Adrenal gland (tissue), 12 donors: Measurements from ENCODE around the gene PDXP. TPM values are rescaled to one million over a fixed set of nuclear protein-coding genes. Genes with fewer than 3 reads are reported as not detected.
"Not testable (repeated sequence)": the region's sequence is repeated elsewhere in the genome, so short reads cannot be mapped to it uniquely, and the experiment has no call there.

Experiments
- DNase-seq, 7 donors: peaks; one replicate each; pipeline ENCODE4 v3.0.0-alpha.2; 2019 to 2020
- H3K27ac ChIP-seq, 5 donors: fragments of 200-600 bp; sonication (generic) in 4 of 5; 1 replicate in 3 of 5; 2 replicates in 2 of 5; pipeline versions ENCODE4 v1.5.1 to v1.8.0; 2016 to 2020; ENCODE audit warnings: mild to moderate bottlenecking in 1 of 5
- H3K27me3 ChIP-seq: fragments of 200-600 bp; 2 replicates; pipeline ENCODE4 v1.8.0; 2021
- H3K36me3 ChIP-seq, 2 donors: fragments of 200-600 bp; replicated peaks in 1 of 2; 1 replicate in 1 of 2; 2 replicates in 1 of 2; pipeline versions ENCODE4 v1.5.1 to v1.8.0; 2018 to 2022
- H3K4me1 ChIP-seq, 2 donors: fragments of 200-600 bp; replicated peaks in 1 of 2; 1 replicate in 1 of 2; 2 replicates in 1 of 2; pipeline versions ENCODE4 v1.5.1 to v1.8.0; 2018 to 2021
- H3K4me3 ChIP-seq, 4 donors: fragments of 200-600 bp; sonication (generic) in 3 of 4; one replicate each; pipeline ENCODE4 v1.5.1; 2016 to 2018
- H3K9me3 ChIP-seq, 3 donors: fragments of 200-600 bp; sonication (generic) in 1 of 3; replicated peaks in 1 of 3; 1 replicate in 2 of 3; 2 replicates in 1 of 3; pipeline versions ENCODE4 v1.5.1 to v1.8.0; 2016 to 2021
- CTCF ChIP-seq, 6 experiments: fragments of 450-650 bp in 4 of 6; fragments of 200-600 bp in 2 of 6; sonication (generic) in 1 of 6; IDR thresholded peaks; 1 replicate in 5 of 6; 2 replicates in 1 of 6; pipeline versions ENCODE4 v1.5.1 to v1.8.0; 2016 to 2021; ENCODE audit warnings: antibody characterized with exemption in 6 of 6, mild to moderate bottlenecking in 2 of 6, moderate library complexity in 1 of 6
- POLR2A ChIP-seq, 2 donors: fragments of 450-650 bp; IDR thresholded peaks; one replicate each; pipeline ENCODE4 v1.6.1; 2017; ENCODE audit warnings: antibody characterized with exemption in 2 of 2, mild to moderate bottlenecking in 2 of 2, moderate library complexity in 1 of 2
- WGBS, 4 donors: extraction: QIAGEN DNeasy Blood & Tissue Kit in 2 of 4; methylation state at CpG; one replicate each; pipeline versions ENCODE4 v1.1.5 to v1.1.7; 2013 to 2017; 5-methylcytosine and 5-hydroxymethylcytosine counted together
- intact Hi-C, 2 donors: fragments of 100-400 bp; cut with DNase I; formaldehyde crosslinking; loops; one replicate each; pipeline versions ENCODE4 v1.14.1 to v1.15.0; 2022 to 2023
- polyA plus RNA-seq, 3 donors: library from polyadenylated mRNA; stranded (reverse); fragments of 200-250 nt in 2 of 3; fragments of 350-450 nt in 1 of 3; fragmentation: Illumina TruSeq in 1 of 3; extraction: RNeasy Lipid Tissue Mini Kit (QIAGEN cat#74804) in 1 of 3; gene quantifications; one replicate each; pipeline ENCODE4 v1.2.3, GENCODE V29; 2013 to 2014
- total RNA-seq, 9 donors: library from RNA; depleted of rRNA in 4 of 9; stranded (reverse); fragments of >200 nt in 4 of 9; fragments of 120-200 nt in 1 of 9; fragmentation: NEBNext Ultra II Directional in 1 of 9; extraction: Animal tissue kit (Norgen Biotek cat#: 25700) in 1 of 9; gene quantifications; one replicate each; pipeline versions ENCODE4 v1.1.0 to v1.2.4, GENCODE V29; 2013 to 2023
- donor health status: healthy with polysubstance abuse.
- donor health status: Bipolar disorder and iron deficiency.
- donor health status: DM: yes; HTN: yes; CAD: no.
- donor health status: DM: no; HTN: no; CAD: no.
- donor health status: DM: no; HTN: no; CAD: no.
- donor health status: DM: yes; HTN: yes; CAD: no.

The PDXP gene
- total and polyA plus RNA-seq, 12 donors = 10.0 to 49.7 (median 20.2) TPM

DNA sequence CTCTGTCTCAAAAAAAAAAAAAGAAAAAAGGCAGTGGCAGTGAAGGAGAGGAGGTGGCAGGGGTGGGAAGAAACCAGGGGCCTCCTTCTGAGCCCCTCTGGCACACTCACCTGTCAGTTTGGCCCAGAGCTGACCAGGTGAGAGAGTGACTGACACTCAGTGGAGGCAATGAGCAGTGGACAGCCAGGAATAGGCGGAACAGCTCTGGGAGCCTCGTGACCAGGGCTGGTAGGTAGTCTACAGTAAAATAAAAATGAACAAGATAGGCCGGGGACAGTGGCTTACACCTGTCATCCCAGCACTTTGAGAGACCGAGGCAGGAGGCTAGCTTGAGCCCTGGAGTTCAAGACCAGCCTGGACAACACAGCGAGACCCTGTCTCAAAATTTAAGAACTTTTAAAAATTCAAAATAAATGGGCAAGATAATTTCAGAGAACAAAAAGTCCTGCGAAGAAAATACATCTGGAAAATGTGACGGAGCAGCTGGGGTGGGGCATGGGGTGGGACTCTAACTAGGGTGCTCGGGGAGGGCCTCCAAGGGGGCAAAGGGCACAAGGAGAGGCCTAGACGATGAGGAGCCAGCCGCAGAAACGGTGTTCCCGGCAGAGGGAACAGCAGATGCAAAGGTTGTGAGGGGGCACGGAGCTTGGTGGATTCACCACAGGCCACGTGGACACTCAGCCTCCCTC, 3.8 kb upstream of the PDXP start:
- WGBS, 4 donors = 80 to 93% (median 91%) methylated on average over 13 to 14 of the region's 14 CpGs
- Histone ChIP-seq H3K27me3 (no peaks in the 10 kb centered on the region), H3K27ac (peak overlapping the region in 1 of 5 donors; percentile 40), H3K4me1 (peaks cover 6 to 11% of the 10 kb centered on the region in 2 donors), H3K9me3 (no peaks in the 10 kb centered on the region), H3K36me3 (peaks cover 0 to 22% of the 10 kb centered on the region in 2 donors), H3K4me3 (no peak overlapping the region)
- peak in 1 of 7 donors; percentile 16 for DNase-seq
- intact Hi-C loops = no loop called here
- TF ChIP-seq POLR2A (IDR thresholded peaks at IDR 0.05) = no peak
- no peak for TF ChIP-seq CTCF (IDR thresholded peaks at IDR 0.05)

DNA sequence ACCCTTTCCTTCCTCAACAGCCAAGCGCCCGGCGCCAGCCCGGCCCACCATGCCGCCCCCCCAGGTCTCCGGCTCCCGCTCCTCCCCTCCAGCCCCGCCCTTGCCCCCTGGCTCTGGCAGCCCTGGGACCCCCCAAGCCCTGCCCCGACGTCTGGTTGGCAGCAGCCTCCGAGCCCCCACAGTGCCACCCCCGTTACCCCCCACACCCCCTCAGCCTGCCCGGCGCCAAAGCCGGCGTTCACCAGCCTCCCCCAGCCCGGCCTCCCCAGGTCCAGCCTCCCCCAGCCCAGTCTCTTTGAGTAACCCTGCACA, 3.3 kb upstream of the PDXP start:
- Histone ChIP-seq H3K4me3 (no peak overlapping the region), H3K27ac (peak overlapping the region in 1 of 5 donors; percentile 40), H3K9me3 (no peaks in the 10 kb centered on the region), H3K27me3 (no peaks in the 10 kb centered on the region), H3K4me1 (peaks cover 11 to 16% of the 10 kb centered on the region in 2 donors), H3K36me3 (peaks cover 0 to 21% of the 10 kb centered on the region in 2 donors)
- 90 to 100% (median 95%) methylated on average over 1 to 17 of the region's 17 CpGs for WGBS, 4 donors
- peak in 1 of 7 donors; percentile 33 for DNase-seq
- TF ChIP-seq POLR2A (IDR thresholded peaks at IDR 0.05) (no peak), CTCF (IDR thresholded peaks at IDR 0.05) (no peak)
- intact Hi-C loops = no loop called here

DNA sequence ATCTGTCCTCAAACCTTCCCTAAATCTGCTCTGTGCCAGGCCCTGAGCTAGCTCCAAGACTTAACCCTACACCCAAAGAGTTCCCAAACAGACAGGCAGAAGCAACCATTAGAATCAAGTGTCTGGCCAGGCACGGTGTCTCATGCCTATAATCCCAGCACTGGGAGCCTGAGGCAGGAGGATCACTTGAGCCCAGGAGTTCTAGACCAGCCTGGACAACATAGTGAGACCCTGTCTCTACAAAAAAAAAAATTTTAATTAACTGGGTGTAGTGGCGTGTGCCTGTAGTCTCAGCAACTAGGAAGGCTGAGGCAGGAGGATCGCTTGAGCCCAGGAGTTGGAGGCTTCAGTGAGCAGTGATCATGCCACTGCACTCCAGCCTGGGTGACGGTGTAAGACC, 1.9 kb upstream of the PDXP start:
- WGBS, 4 donors = 94 to 97% (median 97%) methylated on average over 4 of the region's 4 CpGs
- H3K4me3 ChIP-seq, intact Hi-C loops, H3K9me3 ChIP-seq, H3K36me3 ChIP-seq, DNase-seq, H3K27me3 ChIP-seq: not testable (repeated sequence)
- peaks cover 24 to 30% of the 10 kb centered on the region in 2 donors for H3K4me1 ChIP-seq
- peak overlapping the region in 4 of 5 donors; percentile 38 to 52 (median 40) for H3K27ac ChIP-seq

DNA sequence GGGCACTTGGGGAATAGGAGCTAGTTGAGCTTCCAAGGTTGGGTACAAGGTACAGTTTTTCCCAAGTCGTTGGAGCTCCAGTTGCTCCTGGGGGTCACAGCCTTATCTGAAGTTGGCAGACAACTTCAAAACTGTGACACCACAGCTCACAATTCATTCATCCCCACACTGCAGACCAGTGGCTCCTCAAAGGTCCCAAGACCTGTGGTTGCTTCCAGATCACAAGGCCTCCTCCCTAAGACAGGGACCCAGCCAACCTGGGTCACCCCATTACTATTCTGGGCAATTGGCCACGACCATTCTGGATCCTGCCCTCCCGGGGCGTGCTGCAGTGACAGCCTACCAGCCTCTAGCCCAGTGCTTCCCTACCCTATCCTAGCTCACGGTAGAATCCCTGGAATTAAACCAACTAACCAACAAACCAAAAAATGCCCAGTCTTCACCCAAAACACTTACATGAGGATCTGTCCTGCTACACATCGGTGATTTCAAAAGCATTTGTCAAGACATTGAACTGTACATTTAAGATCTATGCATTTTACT, 862 bp upstream of the PDXP start:
- peak overlapping the region in 4 of 5 donors; percentile 41 to 88 (median 75) for H3K27ac ChIP-seq
- H3K36me3 ChIP-seq = peaks cover 0 to 9% of the 10 kb centered on the region in 2 donors
- H3K4me1 ChIP-seq = peaks cover 31 to 41% of the 10 kb centered on the region in 2 donors
- H3K4me3 ChIP-seq = peak overlapping the region in 2 of 4 donors; percentile 16 to 50
- intact Hi-C loops = no loop called here
- DNase-seq = peak in 2 of 7 donors; percentile 44 to 46
- H3K27me3 ChIP-seq = no peaks in the 10 kb centered on the region
- 5 to 11% (median 8%) methylated on average over 5 to 6 of the region's 6 CpGs for WGBS, 4 donors
- TF ChIP-seq CTCF (IDR thresholded peaks at IDR 0.05) (no peak), POLR2A (IDR thresholded peaks at IDR 0.05) (no peak)
- H3K9me3 ChIP-seq = no peaks in the 10 kb centered on the region
